ENCODE results near the gene RAB28.

DNA sequence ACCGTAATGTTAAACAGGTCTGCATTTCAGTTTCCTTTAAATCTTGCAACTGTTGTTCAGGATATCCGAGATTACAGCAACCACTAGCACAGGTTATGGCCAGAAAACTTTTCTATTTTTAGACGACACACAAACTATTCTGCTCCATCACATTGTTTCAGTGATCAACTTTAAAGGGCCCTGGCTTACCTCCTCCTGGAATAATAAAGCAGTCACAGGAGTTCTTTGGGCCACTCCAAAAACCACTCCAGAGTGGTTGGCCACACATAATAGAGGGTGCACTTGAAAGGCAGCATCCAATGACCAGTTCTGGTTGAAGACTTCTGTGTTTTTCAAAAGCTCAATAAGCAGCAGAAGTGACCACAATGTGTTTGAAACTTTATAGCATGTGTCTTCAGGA is 118.9 kb downstream of the RAB28 start:
- TF ChIP-seq POLR2AphosphoS5 (IDR thresholded peaks at IDR 0.05; ENCODE audit: low read depth, low read length) (no peak), TAF1 (IDR thresholded peaks at IDR 0.05; ENCODE audit: borderline replicate concordance, insufficient read depth, low read length) (no peak), FOXP2 (optimal IDR thresholded peaks at IDR 0.05; ENCODE audit: borderline replicate concordance, extremely low read depth, extremely low read length, insufficient read depth) (no peak), SIN3A (IDR thresholded peaks at IDR 0.05; ENCODE audit: borderline replicate concordance, insufficient read depth, low read length) (no peak)
- TF ChIP-seq, protein P1, sequence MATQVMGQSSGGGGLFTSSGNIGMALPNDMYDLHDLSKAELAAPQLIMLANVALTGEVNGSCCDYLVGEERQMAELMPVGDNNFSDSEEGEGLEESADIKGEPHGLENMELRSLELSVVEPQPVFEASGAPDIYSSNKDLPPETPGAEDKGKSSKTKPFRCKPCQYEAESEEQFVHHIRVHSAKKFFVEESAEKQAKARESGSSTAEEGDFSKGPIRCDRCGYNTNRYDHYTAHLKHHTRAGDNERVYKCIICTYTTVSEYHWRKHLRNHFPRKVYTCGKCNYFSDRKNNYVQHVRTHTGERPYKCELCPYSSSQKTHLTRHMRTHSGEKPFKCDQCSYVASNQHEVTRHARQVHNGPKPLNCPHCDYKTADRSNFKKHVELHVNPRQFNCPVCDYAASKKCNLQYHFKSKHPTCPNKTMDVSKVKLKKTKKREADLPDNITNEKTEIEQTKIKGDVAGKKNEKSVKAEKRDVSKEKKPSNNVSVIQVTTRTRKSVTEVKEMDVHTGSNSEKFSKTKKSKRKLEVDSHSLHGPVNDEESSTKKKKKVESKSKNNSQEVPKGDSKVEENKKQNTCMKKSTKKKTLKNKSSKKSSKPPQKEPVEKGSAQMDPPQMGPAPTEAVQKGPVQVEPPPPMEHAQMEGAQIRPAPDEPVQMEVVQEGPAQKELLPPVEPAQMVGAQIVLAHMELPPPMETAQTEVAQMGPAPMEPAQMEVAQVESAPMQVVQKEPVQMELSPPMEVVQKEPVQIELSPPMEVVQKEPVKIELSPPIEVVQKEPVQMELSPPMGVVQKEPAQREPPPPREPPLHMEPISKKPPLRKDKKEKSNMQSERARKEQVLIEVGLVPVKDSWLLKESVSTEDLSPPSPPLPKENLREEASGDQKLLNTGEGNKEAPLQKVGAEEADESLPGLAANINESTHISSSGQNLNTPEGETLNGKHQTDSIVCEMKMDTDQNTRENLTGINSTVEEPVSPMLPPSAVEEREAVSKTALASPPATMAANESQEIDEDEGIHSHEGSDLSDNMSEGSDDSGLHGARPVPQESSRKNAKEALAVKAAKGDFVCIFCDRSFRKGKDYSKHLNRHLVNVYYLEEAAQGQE (IDR thresholded peaks at IDR 0.05; ENCODE audit: insufficient read depth in 1 of 2, low read depth in 2 of 2, low read length in 2 of 2) = no peak
